ENCODE data around the gene SPATA16. TPM values are rescaled to one million over a fixed set of nuclear protein-coding genes. Genes with fewer than 3 reads are reported as not detected.

The SPATA16 gene
- total RNA-seq, 4 donors from 2014 or later, result not detected

GRCh38 chr3:172904711-172905373 is 236.2 kb downstream of the SPATA16 start:
- TF ChIP-seq POLR2A (IDR thresholded peaks at IDR 0.05) (no peak), CTCF (IDR thresholded peaks at IDR 0.05) (no peak)
- H3K27ac ChIP-seq, result no peak overlapping the region
- intact Hi-C loops (cut with DNase I), result no loop called here
- no peaks in the 10 kb centered on the region for H3K9me3 ChIP-seq
- no peak for DNase-seq
- H3K4me1 ChIP-seq, result no peaks in the 10 kb centered on the region
- H3K27me3 ChIP-seq, result no peaks in the 10 kb centered on the region
- 69 to 75% methylated on average over 9 of the region's 9 CpGs for WGBS, 2 donors
- H3K36me3 ChIP-seq, result no peaks in the 10 kb centered on the region
- no peak overlapping the region for H3K4me3 ChIP-seq (replicated peaks in 1 of 3)

GRCh38 chr3:172903642-172904320 is 237.3 kb downstream of the SPATA16 start:
- DNase-seq, result peak; percentile 14 to 21
- H3K9me3 ChIP-seq, result no peaks in the 10 kb centered on the region
- WGBS, 2 donors, result 30 to 45% methylated on average over 3 of the region's 3 CpGs
- no peak overlapping the region for H3K4me3 ChIP-seq (replicated peaks in 1 of 3)
- H3K4me1 ChIP-seq, result no peaks in the 10 kb centered on the region
- no peak overlapping the region for H3K27ac ChIP-seq
- no peaks in the 10 kb centered on the region for H3K36me3 ChIP-seq
- intact Hi-C loops (cut with DNase I), result no loop called here
- H3K27me3 ChIP-seq, result no peaks in the 10 kb centered on the region
- TF ChIP-seq CTCF (IDR thresholded peaks at IDR 0.05), result no peak
- TF ChIP-seq POLR2A (IDR thresholded peaks at IDR 0.05), result no peak

- TF ChIP-seq POLR2A (IDR thresholded peaks at IDR 0.05) (no peak), CTCF (IDR thresholded peaks at IDR 0.05) (no peak)
- Histone ChIP-seq H3K4me1 (no peaks in the 10 kb centered on the region), H3K9me3 (no peaks in the 10 kb centered on the region), H3K4me3 (replicated peaks in 1 of 3) (no peak overlapping the region), H3K36me3 (no peaks in the 10 kb centered on the region), H3K27ac (no peak overlapping the region), H3K27me3 (no peaks in the 10 kb centered on the region)
- WGBS, 2 donors, result 53 to 55% methylated on average over 2 of the region's 2 CpGs
- intact Hi-C loops (cut with DNase I), result no loop called here
- DNase-seq, result no peak
Observed at GRCh38 chr3:172892158-172892557, 248.9 kb downstream of the SPATA16 start.

GRCh38 chr3:172885704-172886103 is 255.3 kb downstream of the SPATA16 start:
- intact Hi-C loops (cut with DNase I), result no loop called here
- WGBS, 2 donors, result 85 to 87% methylated on average over 2 of the region's 2 CpGs

More at GRCh38 chr3:172885704-172886103, 255.3 kb downstream of the SPATA16 start:
- no peak overlapping the region for H3K27ac ChIP-seq
- no peaks in the 10 kb centered on the region for H3K9me3 ChIP-seq
- no peak overlapping the region for H3K4me3 ChIP-seq (replicated peaks in 1 of 3)
- H3K36me3 ChIP-seq, result no peaks in the 10 kb centered on the region
- H3K27me3 ChIP-seq, result no peaks in the 10 kb centered on the region
- no peaks in the 10 kb centered on the region for H3K4me1 ChIP-seq
- TF ChIP-seq POLR2A (IDR thresholded peaks at IDR 0.05) (no peak), CTCF (IDR thresholded peaks at IDR 0.05) (no peak)
- no peak for DNase-seq

Data from thyroid gland (tissue), 4 donors.